GM21576 (cell line): Measurements from ENCODE around the gene SCFD1.
A peak's percentile ranks its signal among the peaks of the same experiment; 100 is the strongest.

Experiments used
- ATAC-seq: cut with Tn5 transposase; IDR thresholded peaks from one replicate; pipeline ENCODE4 v1.9.1; 2021; ENCODE audit warnings: mild to moderate bottlenecking, moderate library complexity; ENCODE audit not compliant: unreplicated experiment

SCFD1 gene

DNA sequence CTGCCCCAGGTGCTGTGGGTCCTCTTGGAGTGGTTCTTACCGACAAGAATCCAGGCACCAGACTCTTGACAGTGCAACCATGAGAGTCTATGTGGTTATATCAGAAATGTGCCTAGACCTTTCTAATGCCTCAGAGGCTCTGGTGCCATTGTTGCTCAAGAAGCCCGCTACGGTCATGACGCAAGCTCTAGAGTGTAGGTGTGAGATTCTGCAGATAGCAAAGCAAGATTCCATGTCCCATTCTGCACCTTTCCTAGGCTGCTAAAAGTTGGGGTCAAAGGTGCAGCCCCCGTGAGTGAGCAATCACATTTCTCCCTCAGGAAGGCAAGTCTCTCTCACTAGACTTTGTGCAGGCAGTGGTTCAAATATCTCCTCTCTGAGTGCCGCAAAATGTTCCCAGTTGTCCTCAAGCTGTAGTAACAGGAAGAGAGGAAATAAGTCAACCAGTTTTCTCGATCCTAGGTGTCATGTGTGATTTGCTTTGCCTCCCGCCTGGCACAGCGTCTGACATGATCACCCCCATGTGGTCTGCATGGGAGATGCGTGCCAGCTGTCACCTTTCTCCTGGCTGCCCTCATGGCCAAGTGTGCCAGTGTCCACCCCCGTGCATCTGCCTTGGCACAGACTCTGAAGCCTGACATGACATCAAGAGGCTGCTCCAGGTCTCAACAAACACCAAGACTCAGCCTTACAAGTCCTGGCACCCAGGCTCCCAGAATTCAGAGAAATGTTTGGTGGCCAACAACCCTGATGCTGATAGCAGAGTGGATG, 129.7 kb downstream of the SCFD1 start:
- ATAC-seq: no peak

GRCh38 chr14:30753452-30753851, 131.3 kb downstream of the SCFD1 start:
- ATAC-seq: no peak

DNA sequence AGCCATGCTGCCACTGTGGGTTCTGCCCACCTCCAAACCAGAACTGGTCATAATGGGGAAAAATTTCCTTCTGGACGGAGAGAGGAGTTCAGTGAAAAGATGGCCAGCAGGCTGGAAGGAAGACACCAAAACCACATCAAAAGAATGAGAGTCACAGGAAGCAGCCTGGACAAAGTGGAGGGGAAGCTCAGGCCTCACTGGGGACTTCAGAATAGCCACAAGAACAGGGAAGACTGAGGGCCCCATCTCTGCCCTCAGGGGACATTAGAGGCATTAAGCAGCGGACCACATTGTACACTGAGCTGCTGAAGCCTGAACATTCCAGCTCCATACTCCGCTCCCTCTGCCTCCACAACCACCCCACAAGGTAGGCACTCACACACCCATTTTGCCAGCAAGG, 132.7 kb downstream of the SCFD1 start:
- ATAC-seq: no peak

DNA sequence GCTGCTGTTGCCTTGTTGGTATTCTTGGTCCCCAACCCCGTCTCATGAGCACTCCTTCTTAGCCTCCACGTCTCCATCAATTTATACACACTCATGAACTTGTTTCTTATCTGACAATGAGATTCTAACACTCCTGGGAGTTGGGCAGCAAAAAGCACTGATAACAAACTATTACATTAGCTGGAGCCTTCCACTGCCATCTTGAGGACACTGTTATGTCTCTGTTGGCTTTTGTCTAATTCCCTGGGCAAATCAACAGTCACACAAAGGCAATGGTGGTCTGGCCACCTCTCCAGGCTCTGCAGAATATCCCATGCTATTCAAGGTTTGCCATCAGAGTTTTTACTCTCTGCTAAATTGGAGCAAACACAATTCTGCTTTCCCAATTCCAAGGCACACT, 134.5 kb downstream of the SCFD1 start:
- ATAC-seq: no peak

GRCh38 chr14:30757082-30757481, 135.0 kb downstream of the SCFD1 start:
- no peak for ATAC-seq

DNA sequence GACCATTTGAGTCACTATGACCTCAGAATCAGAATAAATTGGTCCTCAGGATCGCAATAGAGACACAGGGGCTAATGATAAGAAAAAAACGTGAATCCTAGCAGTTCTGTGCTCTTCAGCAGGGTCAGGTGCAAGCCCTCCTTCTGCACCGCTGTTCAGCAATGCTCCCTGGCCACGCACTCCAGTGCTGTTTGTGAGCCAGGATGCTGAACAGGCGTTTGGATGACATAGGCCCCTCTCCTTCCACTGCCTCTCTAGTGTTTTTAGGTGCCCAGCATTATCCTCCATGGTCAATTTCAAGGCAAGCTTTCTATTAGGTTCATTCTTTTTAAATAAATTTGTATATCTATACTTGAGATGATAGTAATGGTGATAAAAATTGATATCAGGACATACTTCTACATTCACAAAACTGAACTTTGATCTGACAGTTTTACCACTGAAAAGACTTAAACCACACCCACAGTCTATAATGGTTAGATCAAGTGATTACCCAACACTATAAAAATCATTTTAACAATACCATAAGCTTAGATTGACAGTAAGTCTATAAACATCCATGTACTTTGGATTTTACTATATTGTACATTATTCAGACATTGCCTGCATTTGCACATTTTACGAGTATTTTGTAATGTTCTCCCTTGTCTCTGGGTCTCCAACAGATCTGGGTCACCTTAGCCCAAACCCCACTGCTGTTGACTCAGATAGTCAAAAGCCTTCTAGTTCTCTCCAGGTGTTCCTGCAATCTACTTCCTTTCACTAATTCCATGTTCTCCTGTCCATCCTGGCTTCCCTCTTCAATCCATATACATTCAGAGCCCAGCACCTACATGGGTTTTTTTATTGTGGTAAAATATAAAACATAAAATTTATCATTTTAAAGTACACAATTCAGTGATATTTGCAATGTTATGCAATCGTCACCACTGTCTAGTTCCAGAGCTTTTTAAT, 137.3 kb downstream of the SCFD1 start:
- no peak for ATAC-seq

DNA sequence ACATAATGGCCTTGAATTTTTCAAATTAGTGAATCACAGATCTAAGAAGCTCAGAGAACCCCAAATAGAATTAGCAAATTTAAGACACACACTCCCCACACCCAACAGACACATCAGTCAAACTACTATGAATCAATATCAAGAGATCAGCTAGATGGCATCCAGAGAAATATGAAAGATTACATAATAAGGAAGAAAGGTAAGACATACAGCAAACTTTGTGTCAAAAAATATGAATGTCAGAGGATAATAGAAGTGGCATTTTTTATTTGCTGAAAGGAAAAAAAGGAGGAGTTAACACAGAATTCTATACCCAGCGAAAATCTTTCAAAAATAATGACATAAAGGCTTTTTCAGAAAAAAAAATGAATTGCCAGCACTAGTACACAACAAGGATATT, 141.8 kb downstream of the SCFD1 start:
- no peak for ATAC-seq

GRCh38 chr14:30767624-30768023, 145.5 kb downstream of the SCFD1 start:
- ATAC-seq: no peak

- no peak for ATAC-seq
Measured at GRCh38 chr14:30768791-30769190, 146.7 kb downstream of the SCFD1 start.

- ATAC-seq: no peak
Measured at GRCh38 chr14:30770376-30770775, 148.3 kb downstream of the SCFD1 start.

DNA sequence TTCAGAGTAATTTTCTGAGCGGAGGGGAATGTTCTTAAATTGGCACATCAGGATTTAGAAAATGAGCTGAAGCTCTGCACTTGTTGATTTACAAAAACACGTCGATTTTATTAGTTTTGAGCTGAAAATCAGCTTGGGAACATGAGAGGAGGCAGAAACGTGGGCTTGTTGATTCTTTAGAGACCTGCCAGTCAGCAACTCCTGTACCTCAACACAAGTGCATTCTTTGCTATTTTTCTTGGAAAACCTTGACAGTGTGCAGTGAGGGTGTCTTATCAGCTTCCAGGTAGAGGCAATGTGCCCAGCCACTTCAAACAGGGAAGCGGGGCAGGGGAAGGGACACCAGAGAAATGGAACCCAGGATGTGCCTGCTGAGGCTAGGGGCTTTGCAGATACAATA, 149.5 kb downstream of the SCFD1 start:
- no peak for ATAC-seq

- ATAC-seq: peak; percentile 81
Measured at GRCh38 chr14:30779210-30779609, 157.1 kb downstream of the SCFD1 start.
